Bronchial epithelial cell (primary cell): ENCODE measurements around the gene CLEC19A. TPM values are rescaled to one million over a fixed set of nuclear protein-coding genes. Genes with fewer than 3 reads are reported as not detected.

ENCODE experiments used
- DNase-seq: peaks from one replicate; pipeline ENCODE4 v3.0.0-alpha.2; 2010; ENCODE audit warnings: low read depth
- FAIRE-seq: peaks from 2 replicates; lab custom pipeline; 2011; peaks lifted over from hg19 to GRCh38; lab: Jason Lieb, UNC
- H3K27me3 ChIP-seq: 2 replicates; pipeline ENCODE4 v1.5.1; 2011; ENCODE audit warnings: low read length; ENCODE audit not compliant: control insufficient read depth, insufficient read depth
- H3K36me3 ChIP-seq: 2 replicates; pipeline ENCODE4 v1.5.1; 2011; ENCODE audit warnings: low read length; ENCODE audit not compliant: control insufficient read depth, insufficient read depth
- H3K4me3 ChIP-seq: 2 replicates; pipeline ENCODE4 v1.5.1; 2011; ENCODE audit warnings: mild to moderate bottlenecking, low read depth, low read length, control low read depth
- total RNA-seq: library from RNA; depleted of rRNA; stranded (reverse); fragments of >200 nt; gene quantifications from 2 replicates; pipeline ENCODE4 v1.2.1, GENCODE V29; 2014
- TF ChIP-seq, protein P1 (sequence below): IDR thresholded peaks from 2 replicates; pipeline ENCODE4 v1.5.1; 2011; ENCODE audit warnings: mild to moderate bottlenecking, moderate library complexity, low read length, control low read depth, inconsistent platforms; ENCODE audit not compliant: insufficient read depth, severe bottlenecking

CLEC19A gene
- total RNA-seq, 1 donor from 2014 or later = not detected

DNA sequence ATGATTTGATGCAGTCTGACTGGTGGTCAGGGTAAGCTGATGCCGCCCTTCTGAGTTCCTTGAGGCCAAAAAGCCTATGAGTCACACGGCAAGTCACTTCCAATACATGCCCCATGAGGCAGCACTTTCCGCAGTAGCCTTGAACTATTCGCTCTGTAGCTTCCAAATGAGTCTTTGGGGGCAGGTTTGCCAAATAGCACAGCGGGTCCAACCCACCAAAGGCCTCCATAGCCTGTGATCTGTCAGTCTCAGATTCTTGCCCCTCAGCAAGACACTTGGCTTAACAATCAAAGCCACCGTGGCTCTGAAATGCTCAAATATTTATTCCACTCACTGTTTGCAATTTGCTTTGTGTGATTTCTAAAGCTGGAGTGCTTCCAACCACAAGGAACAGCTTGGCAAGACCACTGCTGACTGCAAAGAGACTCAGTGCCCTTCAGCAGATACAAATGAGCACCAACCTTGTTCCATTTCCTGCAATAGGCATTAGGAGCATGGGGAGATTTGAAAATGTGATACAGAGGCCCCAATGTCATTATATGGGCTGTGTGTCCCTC, 45.4 kb downstream of the CLEC19A start:
- DNase-seq (peak; percentile 79), FAIRE-seq (peak; percentile 18)
- H3K27me3 ChIP-seq = no peaks in the 10 kb centered on the region
- TF ChIP-seq, protein P1, sequence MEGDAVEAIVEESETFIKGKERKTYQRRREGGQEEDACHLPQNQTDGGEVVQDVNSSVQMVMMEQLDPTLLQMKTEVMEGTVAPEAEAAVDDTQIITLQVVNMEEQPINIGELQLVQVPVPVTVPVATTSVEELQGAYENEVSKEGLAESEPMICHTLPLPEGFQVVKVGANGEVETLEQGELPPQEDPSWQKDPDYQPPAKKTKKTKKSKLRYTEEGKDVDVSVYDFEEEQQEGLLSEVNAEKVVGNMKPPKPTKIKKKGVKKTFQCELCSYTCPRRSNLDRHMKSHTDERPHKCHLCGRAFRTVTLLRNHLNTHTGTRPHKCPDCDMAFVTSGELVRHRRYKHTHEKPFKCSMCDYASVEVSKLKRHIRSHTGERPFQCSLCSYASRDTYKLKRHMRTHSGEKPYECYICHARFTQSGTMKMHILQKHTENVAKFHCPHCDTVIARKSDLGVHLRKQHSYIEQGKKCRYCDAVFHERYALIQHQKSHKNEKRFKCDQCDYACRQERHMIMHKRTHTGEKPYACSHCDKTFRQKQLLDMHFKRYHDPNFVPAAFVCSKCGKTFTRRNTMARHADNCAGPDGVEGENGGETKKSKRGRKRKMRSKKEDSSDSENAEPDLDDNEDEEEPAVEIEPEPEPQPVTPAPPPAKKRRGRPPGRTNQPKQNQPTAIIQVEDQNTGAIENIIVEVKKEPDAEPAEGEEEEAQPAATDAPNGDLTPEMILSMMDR = peak; percentile 18
- no peaks in the 10 kb centered on the region for H3K36me3 ChIP-seq
- H3K4me3 ChIP-seq = no peak overlapping the region

DNA sequence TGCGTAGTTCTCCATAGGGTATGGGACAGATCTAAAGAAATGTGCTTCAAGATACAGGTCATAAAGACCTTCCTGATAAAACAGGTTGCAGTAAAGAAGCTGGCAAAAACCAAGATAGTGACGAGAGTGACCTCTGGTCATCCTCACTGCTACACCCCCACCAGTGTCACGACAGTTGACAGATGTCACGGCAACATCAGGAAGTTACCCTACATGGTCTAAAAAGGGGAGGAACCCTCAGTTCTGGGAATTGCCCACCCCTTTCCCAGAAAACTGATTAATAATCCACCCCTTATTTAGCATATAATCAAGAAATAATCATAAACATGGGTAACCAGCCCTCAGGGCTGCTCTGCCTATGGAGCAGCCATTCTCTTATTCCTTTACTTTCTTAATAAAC, 46.3 kb downstream of the CLEC19A start:
- Histone ChIP-seq H3K36me3 (no peaks in the 10 kb centered on the region), H3K27me3 (no peaks in the 10 kb centered on the region), H3K4me3 (no peak overlapping the region)
- TF ChIP-seq, protein P1 = no peak
- DNase-seq (no peak), FAIRE-seq (no peak)

DNA sequence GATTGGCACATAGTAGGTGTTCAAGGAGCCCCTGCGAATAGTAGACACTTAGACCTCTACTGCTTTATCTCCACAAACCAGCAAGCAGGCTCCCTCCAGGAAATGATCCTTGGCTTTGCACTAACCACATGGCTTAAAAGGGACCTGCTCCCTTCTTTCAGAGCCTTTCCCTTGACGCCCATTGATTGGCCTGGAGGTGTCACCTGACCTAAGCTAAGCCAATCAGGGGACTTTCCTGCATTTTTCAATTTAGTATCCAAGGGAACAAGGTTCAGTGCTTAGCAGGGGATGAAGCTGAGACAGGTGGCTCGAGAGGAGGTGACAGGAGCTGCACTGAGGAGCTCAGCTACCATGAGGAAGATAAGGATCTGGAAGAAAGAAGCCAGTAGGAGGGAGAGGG, 52.8 kb downstream of the CLEC19A start:
- Histone ChIP-seq H3K4me3 (no peak overlapping the region), H3K27me3 (no peaks in the 10 kb centered on the region), H3K36me3 (no peaks in the 10 kb centered on the region)
- DNase-seq = no peak
- FAIRE-seq = no peak
- TF ChIP-seq, protein P1 = no peak

DNA sequence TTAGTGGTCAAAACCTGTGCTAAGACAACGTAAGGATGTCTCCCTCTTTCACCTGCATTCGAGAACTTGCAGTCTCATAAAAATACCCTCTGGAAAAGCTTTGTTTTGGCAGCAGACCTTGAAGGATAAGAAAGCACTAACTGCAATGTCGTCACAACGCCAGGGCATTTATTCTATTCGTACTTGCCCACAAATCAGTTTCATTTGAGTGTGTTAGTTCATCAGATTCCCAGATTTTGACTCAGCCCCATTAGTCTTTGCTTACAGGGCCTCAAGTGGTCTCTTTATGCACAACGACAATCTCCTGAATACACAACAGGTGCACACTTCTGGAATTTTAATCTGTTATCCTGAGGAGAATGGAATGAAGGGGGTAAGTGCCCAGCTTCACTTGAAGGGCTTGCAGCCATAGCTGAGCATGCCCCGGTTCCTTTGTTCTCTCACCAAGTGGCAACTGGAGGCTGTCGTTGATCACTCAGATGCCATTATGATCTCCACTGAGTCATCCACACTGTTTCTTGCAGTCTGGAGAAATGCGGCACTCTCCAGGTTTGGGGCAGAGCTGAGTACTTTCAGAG, 58.8 kb downstream of the CLEC19A start:
- no peak overlapping the region for H3K4me3 ChIP-seq
- H3K36me3 ChIP-seq = no peaks in the 10 kb centered on the region
- H3K27me3 ChIP-seq = peaks cover 2% of the 10 kb centered on the region
- DNase-seq = peak; percentile 10
- FAIRE-seq = no peak
- TF ChIP-seq, protein P1 = no peak

DNA sequence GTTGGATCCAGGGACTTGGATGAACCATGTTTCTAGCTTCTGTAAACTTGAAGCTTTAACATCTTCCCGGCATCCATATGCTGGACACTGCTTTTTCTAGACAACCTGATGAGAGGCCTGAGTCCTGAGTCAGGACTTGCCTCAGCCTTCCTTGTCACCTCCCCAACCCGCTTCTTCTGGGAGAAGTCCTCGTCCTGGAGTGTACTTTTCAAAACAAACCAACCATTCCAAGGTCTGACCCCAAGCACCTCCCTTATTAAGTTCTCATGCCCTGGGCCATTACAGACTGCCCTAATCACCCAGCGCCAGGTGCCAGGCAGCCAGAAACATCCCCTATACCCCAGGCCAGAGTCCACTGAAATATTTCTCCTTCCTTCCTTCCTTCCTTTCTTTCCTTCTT, 59.4 kb downstream of the CLEC19A start:
- TF ChIP-seq, protein P1 = no peak
- DNase-seq (no peak), FAIRE-seq (no peak)
- Histone ChIP-seq H3K36me3 (no peaks in the 10 kb centered on the region), H3K4me3 (no peak overlapping the region), H3K27me3 (peaks cover 2% of the 10 kb centered on the region)
